AG09309 (cell line): ENCODE results near the gene ASCC1.

Source experiments
- DNase-seq: peaks from one replicate; pipeline ENCODE4 v3.0.0-alpha.2; 2010; ENCODE audit warnings: low read depth
- H3K4me3 ChIP-seq: 2 replicates; pipeline ENCODE4 v1.5.1; 2011; ENCODE audit warnings: mild to moderate bottlenecking, low read depth, low read length, moderate library complexity; ENCODE audit not compliant: control insufficient read depth
- TF ChIP-seq, protein P1 (sequence below): IDR thresholded peaks from 2 replicates; pipeline ENCODE4 v1.5.1; 2011; ENCODE audit warnings: mild to moderate bottlenecking, low read depth, low read length, inconsistent platforms; ENCODE audit not compliant: insufficient read depth, control insufficient read depth; ENCODE audit errors: missing control alignments

Gene ASCC1

DNA sequence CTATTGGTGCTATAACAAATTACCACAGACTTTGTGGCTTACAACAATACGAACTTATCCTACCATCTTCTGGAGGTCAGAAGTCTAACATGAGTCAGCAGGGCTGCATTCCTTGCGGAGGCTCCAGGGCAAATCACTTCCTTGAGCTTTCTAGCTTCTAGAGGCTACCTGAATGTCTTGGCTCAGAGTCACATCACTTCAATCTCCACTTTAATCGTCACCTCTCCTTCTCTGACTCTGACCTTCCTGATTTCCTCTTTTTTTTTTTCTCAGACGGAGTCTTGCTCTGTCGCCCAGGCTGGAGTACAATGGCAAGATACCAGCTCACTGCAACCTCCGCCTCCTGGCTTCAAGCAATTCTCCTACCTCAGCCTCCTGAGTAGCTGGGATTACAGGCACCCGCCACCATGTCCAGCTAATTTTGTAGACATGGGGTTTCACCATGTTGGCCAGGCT, 44.9 kb downstream of the ASCC1 start:
- no peak overlapping the region for H3K4me3 ChIP-seq
- TF ChIP-seq, protein P1, sequence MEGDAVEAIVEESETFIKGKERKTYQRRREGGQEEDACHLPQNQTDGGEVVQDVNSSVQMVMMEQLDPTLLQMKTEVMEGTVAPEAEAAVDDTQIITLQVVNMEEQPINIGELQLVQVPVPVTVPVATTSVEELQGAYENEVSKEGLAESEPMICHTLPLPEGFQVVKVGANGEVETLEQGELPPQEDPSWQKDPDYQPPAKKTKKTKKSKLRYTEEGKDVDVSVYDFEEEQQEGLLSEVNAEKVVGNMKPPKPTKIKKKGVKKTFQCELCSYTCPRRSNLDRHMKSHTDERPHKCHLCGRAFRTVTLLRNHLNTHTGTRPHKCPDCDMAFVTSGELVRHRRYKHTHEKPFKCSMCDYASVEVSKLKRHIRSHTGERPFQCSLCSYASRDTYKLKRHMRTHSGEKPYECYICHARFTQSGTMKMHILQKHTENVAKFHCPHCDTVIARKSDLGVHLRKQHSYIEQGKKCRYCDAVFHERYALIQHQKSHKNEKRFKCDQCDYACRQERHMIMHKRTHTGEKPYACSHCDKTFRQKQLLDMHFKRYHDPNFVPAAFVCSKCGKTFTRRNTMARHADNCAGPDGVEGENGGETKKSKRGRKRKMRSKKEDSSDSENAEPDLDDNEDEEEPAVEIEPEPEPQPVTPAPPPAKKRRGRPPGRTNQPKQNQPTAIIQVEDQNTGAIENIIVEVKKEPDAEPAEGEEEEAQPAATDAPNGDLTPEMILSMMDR, result no peak
- peak; percentile 34 for DNase-seq

DNA sequence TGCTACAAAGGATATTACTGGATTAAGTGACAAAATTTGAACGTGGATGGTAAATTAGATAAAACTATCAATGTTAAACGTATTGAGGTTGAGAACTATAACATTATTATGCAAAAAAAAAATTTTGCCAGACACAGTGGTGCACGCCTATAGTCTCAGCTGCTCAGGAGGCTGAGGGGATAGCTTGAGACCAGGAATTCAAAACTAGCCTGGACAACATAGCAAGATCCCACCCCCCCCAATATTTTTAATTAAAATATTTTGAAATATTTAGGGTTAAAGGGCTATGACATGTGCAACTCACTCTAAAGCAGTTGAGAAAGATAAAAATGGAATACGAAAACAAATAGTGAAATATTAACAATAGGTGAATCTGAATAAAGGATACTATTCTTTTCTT, 45.3 kb downstream of the ASCC1 start:
- TF ChIP-seq, protein P1, result no peak
- DNase-seq, result no peak
- no peak overlapping the region for H3K4me3 ChIP-seq

DNA sequence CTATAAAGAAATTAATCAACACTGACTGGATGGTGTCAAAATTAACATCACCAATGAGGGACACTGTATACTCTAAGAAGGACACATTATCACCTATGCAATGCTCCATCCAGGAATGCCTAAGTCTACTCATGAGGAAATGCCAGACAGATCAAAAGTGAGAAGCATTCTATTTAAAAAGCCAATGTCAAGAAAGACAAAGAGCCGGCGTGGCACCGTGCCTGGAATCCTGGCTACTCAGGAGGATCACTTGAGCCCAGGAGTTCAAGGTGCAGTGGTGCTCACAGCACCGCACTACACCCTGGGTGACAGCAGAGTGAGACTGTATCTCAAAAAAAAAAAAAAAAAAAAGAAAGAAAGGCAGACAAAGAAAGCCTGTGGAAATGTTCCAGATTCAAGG, 45.8 kb downstream of the ASCC1 start:
- TF ChIP-seq, protein P1, result no peak
- DNase-seq, result no peak
- no peak overlapping the region for H3K4me3 ChIP-seq

DNA sequence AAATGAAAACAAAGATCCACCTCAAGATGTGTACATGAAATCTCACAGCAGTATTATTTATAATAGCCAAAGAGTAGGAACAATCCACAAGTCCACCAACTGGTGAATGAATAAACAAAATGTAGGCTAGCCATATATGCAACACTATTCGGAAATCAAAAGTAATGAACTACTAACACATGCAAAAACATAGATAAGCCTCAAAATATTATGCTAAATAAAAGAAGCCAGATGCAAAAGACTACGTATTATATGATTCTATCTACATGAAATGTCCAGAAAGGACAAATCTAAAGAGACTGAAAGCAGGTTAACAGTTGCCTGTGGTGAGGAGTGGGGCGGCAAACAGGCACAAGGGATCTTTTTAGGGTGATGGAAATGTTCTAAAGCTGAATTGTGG, 49.0 kb downstream of the ASCC1 start:
- TF ChIP-seq, protein P1, result no peak
- DNase-seq, result no peak
- no peak overlapping the region for H3K4me3 ChIP-seq

DNA sequence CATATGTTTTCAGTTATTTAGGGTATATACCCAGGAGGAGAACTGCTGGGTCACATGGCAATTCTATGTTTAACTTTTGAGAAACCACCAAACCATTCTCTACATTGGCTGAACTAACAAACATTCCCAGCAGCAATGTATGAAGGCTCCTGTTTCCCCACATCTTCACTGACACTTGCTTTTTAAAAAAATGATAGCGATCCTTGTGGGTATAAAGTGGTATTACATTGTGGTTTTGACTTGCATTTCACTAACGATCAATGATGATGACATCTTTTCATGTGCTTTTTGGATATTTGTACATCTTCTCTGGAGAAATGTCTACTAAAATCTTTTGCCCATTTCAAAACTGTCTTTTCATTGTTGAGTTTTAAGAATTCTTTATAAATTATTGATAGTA, 51.5 kb downstream of the ASCC1 start:
- DNase-seq, result no peak
- TF ChIP-seq, protein P1, result no peak

DNA sequence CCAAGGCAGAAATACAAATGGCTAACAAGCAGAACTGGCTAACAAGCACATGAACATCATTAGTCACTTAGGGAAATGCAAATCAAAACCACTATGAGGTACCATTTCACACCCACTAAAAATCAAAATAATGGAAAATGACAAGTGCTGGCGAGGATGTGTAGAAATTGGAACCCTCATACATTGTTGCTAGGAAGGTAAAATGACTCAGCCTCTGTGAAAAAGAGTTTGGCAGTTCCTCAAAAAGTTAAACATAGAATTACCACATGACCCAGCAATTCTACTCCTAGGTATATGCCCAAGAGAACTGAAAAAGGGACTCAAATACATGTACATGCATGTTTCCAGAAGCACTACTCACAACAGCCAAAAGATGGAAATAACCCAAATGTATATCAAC, 53.1 kb downstream of the ASCC1 start:
- H3K4me3 ChIP-seq, result no peak overlapping the region
- TF ChIP-seq, protein P1, result no peak
- no peak for DNase-seq

More for the DNA sequence above, 51.5 kb downstream of the ASCC1 start:
- H3K4me3 ChIP-seq, result no peak overlapping the region

DNA sequence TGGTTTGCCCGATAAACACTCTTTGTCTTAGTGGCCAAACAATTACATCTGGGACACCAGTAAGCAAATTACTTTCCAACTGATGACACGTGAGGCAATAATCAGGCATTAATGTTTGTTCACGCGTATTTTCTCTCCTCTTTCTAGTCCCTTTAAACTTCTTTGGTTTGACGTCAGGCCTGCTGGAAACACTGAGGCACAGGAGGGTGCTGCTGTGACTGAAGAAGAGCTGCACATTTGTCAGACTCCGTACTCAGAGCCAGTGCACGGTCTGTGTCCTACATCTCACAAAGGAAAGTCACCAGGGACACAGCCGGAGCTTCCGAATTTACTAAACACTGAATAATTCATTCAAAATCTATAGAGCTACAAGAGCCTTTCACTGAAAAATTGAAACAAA, 57.9 kb downstream of the ASCC1 start:
- no peak overlapping the region for H3K4me3 ChIP-seq
- no peak for DNase-seq
- TF ChIP-seq, protein P1, result no peak
